GM12892 (cell line): ENCODE data around the gene GDF15.

Source experiments
- POLR2A ChIP-seq: IDR thresholded peaks from 2 replicates; pipeline ENCODE4 v1.6.1; 2011; ENCODE audit warnings: low read depth, low read length, control low read depth
- POLR2AphosphoS5 ChIP-seq: IDR thresholded peaks from 2 replicates; pipeline ENCODE4 v1.6.1; 2011; ENCODE audit warnings: low read depth, low read length, control low read depth
- TAF1 ChIP-seq: IDR thresholded peaks from 2 replicates; pipeline ENCODE4 v1.6.1; 2011; ENCODE audit warnings: low read depth, mild to moderate bottlenecking, control low read depth, low read length, borderline replicate concordance

- TF ChIP-seq POLR2A (no peak), POLR2AphosphoS5 (no peak), TAF1 (no peak)
These were observed 7.9 kb downstream of the GDF15 start for GRCh38 chr19:18393836-18394235.
